ENCODE results near the gene ITPR1.

Gene ITPR1

DNA sequence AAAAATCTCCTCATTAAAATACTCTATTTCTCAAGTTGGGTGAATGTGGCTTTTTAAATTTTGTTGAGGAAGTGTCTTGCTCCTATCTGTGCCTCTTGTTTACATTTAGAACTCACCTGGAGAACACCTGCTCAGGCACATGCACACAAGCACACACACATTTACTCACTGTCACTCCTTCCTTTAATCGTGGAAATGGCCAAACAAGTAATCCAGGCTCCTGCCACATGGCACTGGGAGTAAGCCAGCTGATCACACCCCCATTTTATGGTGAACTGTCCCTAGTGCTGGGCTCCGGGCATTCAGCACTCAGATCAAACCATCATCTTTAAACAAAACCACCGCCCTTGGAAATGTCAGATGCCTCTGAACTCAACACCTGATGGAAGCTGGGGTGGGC lies 281.4 kb downstream of the ITPR1 start:
- DNase-seq (ENCODE audit: low read depth, low spot score), result no peak

GRCh38 chr3:4776399-4776979 lies 283.3 kb downstream of the ITPR1 start:
- no peak for DNase-seq (ENCODE audit: low read depth, low spot score)
- H3K27me3 ChIP-seq (ENCODE audit: insufficient read depth, insufficient read length), result no peaks in the 10 kb centered on the region
- H3K36me3 ChIP-seq (ENCODE audit: insufficient read depth, insufficient read length, low read length), result no peaks in the 10 kb centered on the region
- no peaks in the 10 kb centered on the region for H3K9me3 ChIP-seq (ENCODE audit: insufficient read depth, low read length)
- no peaks in the 10 kb centered on the region for H3K4me1 ChIP-seq (ENCODE audit: insufficient read depth, insufficient read length)
- no peak overlapping the region for H3K9ac ChIP-seq (ENCODE audit: insufficient read length, low read depth)
- TF ChIP-seq SUZ12 (IDR thresholded peaks at IDR 0.05; ENCODE audit: extremely low read depth, insufficient read depth, insufficient read length), result no peak
- no peak for TF ChIP-seq YY1 (IDR thresholded peaks at IDR 0.05; ENCODE audit: insufficient read depth, insufficient read length)
- TF ChIP-seq ZNF274 (IDR thresholded peaks at IDR 0.05; ENCODE audit: low read depth, low read length), result no peak
- no peak overlapping the region for H3K4me3 ChIP-seq (ENCODE audit: insufficient read length, low read depth)

More for the DNA sequence above, 281.4 kb downstream of the ITPR1 start:
- Histone ChIP-seq H3K4me1 (ENCODE audit: insufficient read depth, insufficient read length) (no peaks in the 10 kb centered on the region), H3K9me3 (ENCODE audit: insufficient read depth, low read length) (no peaks in the 10 kb centered on the region), H3K27me3 (ENCODE audit: insufficient read depth, insufficient read length) (no peaks in the 10 kb centered on the region), H3K4me3 (ENCODE audit: insufficient read length, low read depth) (no peak overlapping the region), H3K9ac (ENCODE audit: insufficient read length, low read depth) (no peak overlapping the region), H3K36me3 (ENCODE audit: insufficient read depth, insufficient read length, low read length) (no peaks in the 10 kb centered on the region)
- TF ChIP-seq YY1 (IDR thresholded peaks at IDR 0.05; ENCODE audit: insufficient read depth, insufficient read length), result no peak
- no peak for TF ChIP-seq SUZ12 (IDR thresholded peaks at IDR 0.05; ENCODE audit: extremely low read depth, insufficient read depth, insufficient read length)
- no peak for TF ChIP-seq ZNF274 (IDR thresholded peaks at IDR 0.05; ENCODE audit: low read depth, low read length)

DNA sequence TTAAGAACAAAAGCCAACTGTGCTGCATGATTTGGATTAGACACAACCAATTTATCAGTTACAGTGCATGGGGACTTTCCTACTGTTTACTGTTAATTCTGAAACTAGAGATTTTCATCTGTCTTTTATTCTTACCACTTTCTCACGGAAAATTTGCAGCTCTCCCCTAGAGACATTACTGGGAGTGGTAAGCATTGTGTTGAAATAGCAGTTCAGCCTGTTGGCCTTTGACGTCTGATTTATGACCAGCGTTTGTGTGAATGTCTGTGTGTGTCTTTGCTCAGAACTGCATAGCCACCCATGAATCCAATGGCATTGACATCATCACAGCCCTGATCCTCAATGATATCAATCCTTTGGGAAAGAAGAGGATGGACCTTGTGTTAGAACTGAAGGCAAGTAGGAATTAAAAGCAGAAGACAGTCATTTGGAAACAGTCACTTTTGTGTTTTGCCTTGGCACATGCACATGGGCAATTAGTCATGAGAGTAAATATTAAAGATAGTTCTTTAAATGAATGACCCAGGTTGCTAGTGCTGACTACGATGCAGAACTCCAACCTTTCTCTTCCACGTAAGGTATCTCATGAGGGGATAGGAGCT lies 283.9 kb downstream of the ITPR1 start:
- Histone ChIP-seq H3K27me3 (ENCODE audit: insufficient read depth, insufficient read length) (no peaks in the 10 kb centered on the region), H3K9me3 (ENCODE audit: insufficient read depth, low read length) (no peaks in the 10 kb centered on the region), H3K9ac (ENCODE audit: insufficient read length, low read depth) (no peak overlapping the region), H3K4me3 (ENCODE audit: insufficient read length, low read depth) (no peak overlapping the region), H3K4me1 (ENCODE audit: insufficient read depth, insufficient read length) (no peaks in the 10 kb centered on the region), H3K36me3 (ENCODE audit: insufficient read depth, insufficient read length, low read length) (no peaks in the 10 kb centered on the region)
- TF ChIP-seq ZNF274 (IDR thresholded peaks at IDR 0.05; ENCODE audit: low read depth, low read length) (no peak), SUZ12 (IDR thresholded peaks at IDR 0.05; ENCODE audit: extremely low read depth, insufficient read depth, insufficient read length) (no peak), YY1 (IDR thresholded peaks at IDR 0.05; ENCODE audit: insufficient read depth, insufficient read length) (no peak)
- no peak for DNase-seq (ENCODE audit: low read depth, low spot score)

GRCh38 chr3:4778119-4778518 lies 285.0 kb downstream of the ITPR1 start:
- H3K4me1 ChIP-seq (ENCODE audit: insufficient read depth, insufficient read length), result no peaks in the 10 kb centered on the region
- no peak for TF ChIP-seq SUZ12 (IDR thresholded peaks at IDR 0.05; ENCODE audit: extremely low read depth, insufficient read depth, insufficient read length)
- no peak for TF ChIP-seq ZNF274 (IDR thresholded peaks at IDR 0.05; ENCODE audit: low read depth, low read length)
- TF ChIP-seq YY1 (IDR thresholded peaks at IDR 0.05; ENCODE audit: insufficient read depth, insufficient read length), result no peak
- no peaks in the 10 kb centered on the region for H3K36me3 ChIP-seq (ENCODE audit: insufficient read depth, insufficient read length, low read length)
- no peaks in the 10 kb centered on the region for H3K9me3 ChIP-seq (ENCODE audit: insufficient read depth, low read length)
- H3K27me3 ChIP-seq (ENCODE audit: insufficient read depth, insufficient read length), result no peaks in the 10 kb centered on the region
- no peak overlapping the region for H3K4me3 ChIP-seq (ENCODE audit: insufficient read length, low read depth)
- H3K9ac ChIP-seq (ENCODE audit: insufficient read length, low read depth), result no peak overlapping the region
- DNase-seq (ENCODE audit: low read depth, low spot score), result no peak

- Histone ChIP-seq H3K27me3 (ENCODE audit: insufficient read depth, insufficient read length) (no peaks in the 10 kb centered on the region), H3K9ac (ENCODE audit: insufficient read length, low read depth) (no peak overlapping the region), H3K4me1 (ENCODE audit: insufficient read depth, insufficient read length) (no peaks in the 10 kb centered on the region), H3K4me3 (ENCODE audit: insufficient read length, low read depth) (no peak overlapping the region), H3K36me3 (ENCODE audit: insufficient read depth, insufficient read length, low read length) (peaks cover 2% of the 10 kb centered on the region), H3K9me3 (ENCODE audit: insufficient read depth, low read length) (no peaks in the 10 kb centered on the region)
- TF ChIP-seq SUZ12 (IDR thresholded peaks at IDR 0.05; ENCODE audit: extremely low read depth, insufficient read depth, insufficient read length) (no peak), YY1 (IDR thresholded peaks at IDR 0.05; ENCODE audit: insufficient read depth, insufficient read length) (no peak), ZNF274 (IDR thresholded peaks at IDR 0.05; ENCODE audit: low read depth, low read length) (no peak)
- DNase-seq (ENCODE audit: low read depth, low spot score), result no peak
Observed at GRCh38 chr3:4778740-4779139, 285.6 kb downstream of the ITPR1 start.

DNA sequence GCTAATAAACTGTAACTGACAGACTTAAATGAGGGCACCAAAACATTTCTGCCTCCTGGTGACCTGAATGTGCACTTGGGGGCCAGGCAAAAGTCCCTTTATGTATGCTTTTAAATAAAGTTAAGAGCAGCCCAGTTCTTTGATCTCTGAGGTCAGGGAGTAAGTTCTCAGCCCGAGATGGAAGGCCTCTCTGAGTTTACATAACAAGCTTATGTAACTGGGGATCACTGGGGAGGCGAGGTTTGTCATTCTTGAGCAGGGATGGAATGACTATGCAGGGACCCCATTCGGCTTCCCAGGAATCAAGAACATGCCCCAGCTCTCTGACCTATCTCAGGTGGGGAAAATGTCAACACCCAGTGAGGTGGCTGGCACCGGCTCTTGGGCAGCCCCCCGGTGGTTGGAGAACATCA lies 287.4 kb downstream of the ITPR1 start:
- no peaks in the 10 kb centered on the region for H3K27me3 ChIP-seq (ENCODE audit: insufficient read depth, insufficient read length)
- H3K4me1 ChIP-seq (ENCODE audit: insufficient read depth, insufficient read length), result no peaks in the 10 kb centered on the region
- no peaks in the 10 kb centered on the region for H3K9me3 ChIP-seq (ENCODE audit: insufficient read depth, low read length)
- H3K4me3 ChIP-seq (ENCODE audit: insufficient read length, low read depth), result no peak overlapping the region
- no peak for DNase-seq (ENCODE audit: low read depth, low spot score)
- H3K36me3 ChIP-seq (ENCODE audit: insufficient read depth, insufficient read length, low read length), result peaks cover 5% of the 10 kb centered on the region
- TF ChIP-seq SUZ12 (IDR thresholded peaks at IDR 0.05; ENCODE audit: extremely low read depth, insufficient read depth, insufficient read length) (no peak), ZNF274 (IDR thresholded peaks at IDR 0.05; ENCODE audit: low read depth, low read length) (no peak), YY1 (IDR thresholded peaks at IDR 0.05; ENCODE audit: insufficient read depth, insufficient read length) (no peak)
- H3K9ac ChIP-seq (ENCODE audit: insufficient read length, low read depth), result no peak overlapping the region

- DNase-seq (ENCODE audit: low read depth, low spot score), result no peak
- no peak overlapping the region for H3K9ac ChIP-seq (ENCODE audit: insufficient read length, low read depth)
- no peaks in the 10 kb centered on the region for H3K4me1 ChIP-seq (ENCODE audit: insufficient read depth, insufficient read length)
- no peaks in the 10 kb centered on the region for H3K9me3 ChIP-seq (ENCODE audit: insufficient read depth, low read length)
- peaks cover 5% of the 10 kb centered on the region for H3K36me3 ChIP-seq (ENCODE audit: insufficient read depth, insufficient read length, low read length)
- H3K27me3 ChIP-seq (ENCODE audit: insufficient read depth, insufficient read length), result no peaks in the 10 kb centered on the region
- no peak overlapping the region for H3K4me3 ChIP-seq (ENCODE audit: insufficient read length, low read depth)
- TF ChIP-seq SUZ12 (IDR thresholded peaks at IDR 0.05; ENCODE audit: extremely low read depth, insufficient read depth, insufficient read length) (no peak), ZNF274 (IDR thresholded peaks at IDR 0.05; ENCODE audit: low read depth, low read length) (no peak), YY1 (IDR thresholded peaks at IDR 0.05; ENCODE audit: insufficient read depth, insufficient read length) (no peak)
Observed at GRCh38 chr3:4782095-4782494, 288.9 kb downstream of the ITPR1 start.
